Erythroblast (primary cell): Measurements from ENCODE around the gene PCBP3.

Source experiments
- GATA1 ChIP-seq: IDR thresholded peaks from 2 replicates; pipeline ENCODE4 v1.6.1; 2011; ENCODE audit warnings: low read depth, mild to moderate bottlenecking, control low read depth, low read length, moderate library complexity
- POLR2A ChIP-seq: IDR thresholded peaks from 2 replicates; pipeline ENCODE4 v1.6.1; 2011; ENCODE audit warnings: mild to moderate bottlenecking, low read length

- no peak for TF ChIP-seq POLR2A
- TF ChIP-seq GATA1, result no peak
Measured at GRCh38 chr21:45905196-45905595, 261.7 kb downstream of the PCBP3 start.
